Stimulated activated naive CD8-positive, alpha-beta T cell treated with anti-CD3 and anti-CD28 coated beads, Interleukin-15, Interleukin-2, amounts not matched to agents 100 U/mL and 50 U/mL, for 24 hours (primary cell): ENCODE data around the gene DNAH5.

Experiments
- ATAC-seq: fragments of 150-1000 bp; cut with Tn5 transposase; one replicate; pipeline ENCODE4 v1.10.0; 2021
- DNase-seq: peaks from one replicate; pipeline ENCODE4 v3.0.0; 2021

DNAH5 gene

DNA sequence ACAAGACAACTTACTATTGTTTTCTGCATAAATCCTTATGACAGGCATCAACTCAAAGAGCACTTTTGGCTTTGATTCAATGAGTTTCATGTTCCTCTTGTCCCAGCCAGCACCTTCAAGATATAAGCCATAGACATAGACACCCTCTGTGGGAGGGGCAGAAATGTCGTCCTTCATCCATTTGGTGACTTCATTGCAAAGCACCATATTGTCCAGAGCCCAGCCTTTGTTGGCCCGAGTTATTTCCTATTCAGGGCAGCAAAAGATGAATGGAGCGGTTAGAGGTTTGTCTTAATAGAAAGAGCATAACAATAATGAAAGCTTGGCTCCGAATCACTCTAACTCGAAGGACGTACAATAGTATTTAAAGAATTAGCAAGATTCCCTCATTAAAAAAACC lies 243.9 kb downstream of the DNAH5 start:
- ATAC-seq = no peak
- DNase-seq = no peak

DNA sequence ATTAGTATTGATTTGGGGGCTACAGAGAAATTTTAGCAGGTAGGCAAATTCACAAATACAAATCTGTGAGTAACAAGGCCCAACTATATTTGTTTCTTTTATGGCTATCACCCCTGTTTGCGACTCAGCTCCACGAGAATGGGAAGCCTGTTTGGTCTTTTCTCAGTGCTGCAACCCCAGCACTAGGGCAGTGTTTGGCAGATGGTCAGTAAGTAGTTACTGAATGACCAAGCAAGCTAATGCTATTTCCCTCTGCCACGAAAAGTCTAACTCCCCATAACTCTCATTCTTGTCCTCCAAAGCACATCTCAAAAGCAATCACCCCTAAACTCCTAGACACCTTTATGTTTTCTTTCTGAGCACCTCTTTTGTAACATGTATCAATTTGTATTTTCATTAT lies 245.6 kb downstream of the DNAH5 start:
- DNase-seq = no peak
- no peak for ATAC-seq

DNA sequence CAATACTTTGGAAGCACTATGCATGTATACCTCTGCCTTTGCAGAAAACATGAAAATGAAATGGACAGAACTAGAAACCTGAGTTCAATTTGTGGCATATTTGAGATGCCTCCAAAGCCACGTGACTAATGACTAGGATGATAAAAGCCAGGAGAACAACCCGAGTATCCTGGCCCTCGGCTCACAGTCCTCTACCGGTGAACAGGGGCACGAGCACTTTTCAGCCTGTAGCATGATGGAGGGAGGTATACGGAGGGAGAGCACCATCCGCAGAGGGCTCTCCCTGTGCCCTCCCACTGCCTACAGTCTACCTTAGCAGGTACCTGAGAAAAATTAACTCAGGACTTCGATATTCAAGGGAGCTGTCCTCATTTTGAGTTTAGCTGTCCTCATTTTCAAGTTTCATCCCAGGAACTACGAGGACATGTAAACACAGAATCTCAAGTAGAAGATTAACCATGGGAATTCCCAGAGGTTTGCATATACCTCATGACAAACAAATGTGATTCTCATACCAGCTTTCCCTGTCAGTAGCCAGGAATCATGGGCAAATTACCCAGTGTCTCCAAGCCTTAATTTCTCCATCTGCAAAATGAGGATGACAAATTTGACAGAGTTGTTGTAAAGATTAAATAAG lies 249.3 kb downstream of the DNAH5 start:
- DNase-seq (no peak), ATAC-seq (no peak)

DNA sequence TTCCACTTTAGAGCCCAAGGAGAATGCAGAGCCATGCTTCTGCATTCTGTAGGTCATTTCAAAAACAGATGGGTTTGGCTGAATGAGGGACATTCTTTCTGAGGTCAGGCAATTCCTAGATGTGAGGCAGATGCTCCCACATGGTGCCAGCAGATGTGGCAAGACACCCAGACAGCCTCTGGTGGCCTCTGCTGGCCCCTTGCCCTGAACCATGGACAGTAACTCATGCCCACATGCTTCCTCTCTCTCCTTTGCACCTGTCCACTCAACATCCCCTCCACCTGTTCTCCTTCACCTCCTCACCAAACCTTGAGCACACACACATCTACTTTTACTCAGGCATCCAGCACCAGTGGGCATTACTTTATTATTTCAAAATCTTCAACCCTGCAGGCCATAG lies 252.3 kb downstream of the DNAH5 start:
- ATAC-seq = no peak
- DNase-seq = no peak

DNA sequence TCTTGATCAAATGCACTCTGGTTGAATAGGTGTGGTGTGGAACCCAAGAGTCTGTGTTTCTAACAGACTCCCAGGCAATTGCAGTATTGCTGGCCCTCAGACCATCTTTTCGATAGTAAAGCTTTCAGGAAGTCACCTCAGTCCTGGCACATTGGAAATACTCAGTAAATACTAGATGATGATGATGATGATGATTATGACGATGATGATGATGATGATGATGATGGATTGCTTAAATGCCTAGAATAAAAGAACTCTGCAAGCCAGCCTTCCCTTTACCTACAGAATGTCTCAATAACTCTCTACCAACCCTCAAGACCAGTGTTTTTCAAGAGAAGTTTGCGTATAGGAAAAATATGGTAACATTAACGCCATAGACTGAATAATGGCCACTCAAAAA lies 268.0 kb downstream of the DNAH5 start:
- no peak for DNase-seq
- no peak for ATAC-seq

DNA sequence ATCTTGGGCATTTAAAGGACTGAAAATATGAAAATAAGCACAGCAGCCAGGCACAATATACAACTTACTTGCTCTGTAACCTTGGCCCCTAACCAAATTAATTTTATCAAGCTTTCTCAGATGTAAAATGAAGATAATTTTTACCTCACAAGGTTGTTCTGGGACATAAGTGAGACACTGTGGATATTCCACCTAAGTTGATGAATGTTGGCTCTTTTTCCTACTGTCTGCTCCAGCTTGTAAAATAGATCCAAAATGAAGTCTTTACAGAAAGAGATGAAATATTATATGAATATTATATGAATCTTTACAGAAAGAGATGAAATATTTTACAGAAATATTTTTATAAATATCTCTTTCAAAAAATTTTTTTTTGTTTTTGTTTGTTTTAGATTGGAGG lies 270.1 kb downstream of the DNAH5 start:
- DNase-seq (no peak), ATAC-seq (no peak)

DNA sequence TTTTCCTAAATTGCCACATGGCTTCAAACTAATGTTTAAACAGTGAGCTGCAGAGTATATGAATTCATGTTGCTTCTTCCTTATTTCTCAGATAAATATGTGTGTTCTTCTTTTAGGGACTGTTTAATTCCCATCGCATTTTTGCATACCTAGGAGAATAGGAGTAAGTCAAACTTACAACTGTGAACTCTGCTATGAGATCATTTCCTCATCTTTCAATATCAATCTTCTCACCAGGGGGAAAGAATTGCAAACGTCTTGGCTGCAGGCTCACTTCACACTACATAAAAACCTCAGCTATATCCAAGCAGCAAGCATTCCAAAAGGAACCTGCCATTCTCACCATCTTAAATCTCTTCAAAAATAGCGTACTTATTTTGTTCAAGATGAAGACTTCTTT lies 271.0 kb downstream of the DNAH5 start:
- no peak for DNase-seq
- ATAC-seq = no peak

DNA sequence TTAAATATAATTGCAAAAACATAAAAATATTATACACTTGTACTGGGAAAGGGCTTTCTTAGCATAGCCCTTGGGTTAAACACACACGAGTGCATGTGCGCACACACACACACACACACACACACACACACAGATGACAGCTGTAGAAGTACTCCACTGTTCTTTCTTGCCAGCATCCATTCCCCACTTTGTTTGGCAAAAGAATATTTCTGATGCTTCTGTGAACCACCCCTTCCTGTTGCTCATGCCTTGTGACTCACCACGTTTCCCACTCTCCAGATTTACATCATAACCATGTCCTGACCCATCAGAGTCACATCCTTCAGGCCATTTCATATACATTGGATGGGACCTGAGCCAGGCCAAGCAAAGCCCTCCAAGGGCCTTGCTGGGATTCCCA lies 280.1 kb downstream of the DNAH5 start:
- ATAC-seq = no peak

DNA sequence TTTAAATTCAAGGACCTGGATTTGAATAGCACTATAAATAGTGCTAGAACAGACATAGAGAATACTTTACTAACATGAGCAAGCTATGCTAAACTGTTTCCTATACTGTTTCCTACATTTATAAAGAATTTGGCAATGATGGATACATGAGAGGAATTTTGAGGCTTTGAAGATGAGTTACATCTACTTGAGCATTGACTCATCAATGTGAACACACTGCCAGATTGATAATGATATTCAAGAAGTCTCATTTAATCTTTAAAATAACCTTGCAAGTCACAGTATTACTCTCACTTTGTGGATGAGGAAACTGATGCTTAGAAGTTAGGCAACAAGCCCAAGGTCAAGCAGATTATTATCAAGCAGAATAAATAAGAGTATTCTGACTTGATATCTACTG lies 281.9 kb downstream of the DNAH5 start:
- DNase-seq = no peak
- ATAC-seq = no peak

More for the DNA sequence above, 280.1 kb downstream of the DNAH5 start:
- no peak for DNase-seq

DNA sequence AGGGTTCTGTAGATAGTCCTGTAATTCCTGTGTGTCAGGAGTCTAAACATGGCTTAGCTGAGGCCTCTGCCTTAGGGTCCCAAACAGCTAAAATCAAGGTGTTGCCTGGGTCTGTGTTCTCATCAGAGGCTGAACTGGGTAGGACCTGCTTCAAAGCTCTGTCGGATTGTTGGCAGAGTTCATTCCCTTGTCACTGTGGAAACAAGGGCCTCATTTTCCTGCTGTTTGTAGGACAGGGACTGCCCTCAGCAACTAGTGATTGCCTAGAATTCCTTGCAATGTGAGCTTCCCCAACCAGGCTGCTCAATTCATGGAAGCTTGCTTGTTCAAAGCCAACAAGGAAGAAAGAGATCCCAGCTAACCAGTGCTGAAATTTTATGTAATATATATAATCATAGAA lies 283.2 kb downstream of the DNAH5 start:
- DNase-seq (no peak), ATAC-seq (no peak)

DNA sequence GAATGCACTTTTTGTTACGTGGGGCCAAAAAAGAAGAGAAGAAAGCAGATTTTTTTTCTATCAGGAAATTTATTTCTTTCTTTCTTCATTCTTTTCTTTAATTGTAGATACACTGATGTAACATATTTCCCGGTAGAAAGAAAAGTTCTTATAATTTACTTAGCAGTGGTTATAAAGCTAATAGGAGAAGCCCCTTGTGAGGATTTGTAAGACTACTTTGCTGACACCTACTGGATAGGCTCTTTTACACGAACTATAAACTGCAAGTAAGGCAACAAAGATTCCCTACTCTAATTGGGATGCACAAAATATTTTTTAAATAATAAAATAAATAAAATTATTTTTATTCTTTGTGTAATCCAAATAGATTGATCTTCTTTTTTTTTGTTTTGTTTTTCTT lies 284.4 kb downstream of the DNAH5 start:
- no peak for ATAC-seq
- no peak for DNase-seq

DNA sequence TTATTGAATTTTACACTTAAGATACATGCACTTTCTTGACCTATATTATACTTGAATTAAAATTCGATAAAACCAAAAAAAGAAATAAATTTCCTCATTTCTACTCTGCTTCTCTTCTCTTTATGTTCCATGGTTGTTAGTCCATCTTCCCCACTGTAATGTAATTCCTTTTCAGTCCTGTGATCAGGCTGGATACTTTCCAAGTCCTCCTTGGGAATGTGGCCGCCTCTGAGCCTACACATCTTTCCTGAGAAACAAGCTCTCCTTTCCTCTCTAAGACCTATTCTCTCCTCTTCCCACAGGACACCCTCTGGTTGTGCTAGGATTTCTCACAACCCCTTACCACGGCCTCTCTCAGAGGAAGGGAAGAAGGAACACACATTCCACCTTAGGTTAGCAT lies 285.1 kb downstream of the DNAH5 start:
- no peak for DNase-seq
- no peak for ATAC-seq

DNA sequence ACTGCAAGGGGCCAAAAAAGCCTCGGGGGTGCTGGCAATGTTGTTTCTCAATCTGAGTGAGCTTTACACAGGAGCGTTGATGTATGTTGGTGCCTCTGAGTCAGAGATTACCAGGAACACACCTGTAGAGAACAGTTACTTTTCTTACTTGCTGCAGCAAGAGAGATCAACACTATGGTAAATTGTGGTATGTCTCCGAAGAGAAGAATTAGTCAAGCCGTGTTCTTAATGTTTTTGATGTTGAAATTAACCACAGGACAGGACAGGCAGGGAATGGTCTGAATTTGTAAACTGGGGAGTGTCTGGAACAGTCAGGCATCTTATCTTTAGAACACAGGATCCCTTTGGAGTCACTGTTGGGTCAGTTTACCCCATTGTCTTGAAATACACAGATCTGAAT lies 285.7 kb downstream of the DNAH5 start:
- no peak for ATAC-seq
- no peak for DNase-seq

DNA sequence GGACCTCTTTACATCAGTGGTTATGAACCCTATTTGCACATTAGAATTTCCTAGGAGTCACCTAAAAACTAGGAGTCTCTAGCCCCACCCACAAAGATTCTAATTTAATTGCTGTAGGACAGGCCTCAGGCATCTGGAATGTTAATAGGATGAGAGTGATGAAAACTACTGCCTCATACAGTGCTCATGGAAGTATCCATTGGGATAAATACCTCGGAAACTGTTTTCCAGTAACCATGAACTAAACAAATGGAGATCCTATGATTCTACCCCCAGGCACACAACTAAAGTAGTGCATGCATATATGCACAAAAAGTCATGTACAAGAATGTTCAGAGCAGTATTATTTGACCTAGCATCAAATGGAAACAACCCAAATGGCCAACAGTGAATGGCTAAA lies 286.3 kb downstream of the DNAH5 start:
- no peak for DNase-seq

DNA sequence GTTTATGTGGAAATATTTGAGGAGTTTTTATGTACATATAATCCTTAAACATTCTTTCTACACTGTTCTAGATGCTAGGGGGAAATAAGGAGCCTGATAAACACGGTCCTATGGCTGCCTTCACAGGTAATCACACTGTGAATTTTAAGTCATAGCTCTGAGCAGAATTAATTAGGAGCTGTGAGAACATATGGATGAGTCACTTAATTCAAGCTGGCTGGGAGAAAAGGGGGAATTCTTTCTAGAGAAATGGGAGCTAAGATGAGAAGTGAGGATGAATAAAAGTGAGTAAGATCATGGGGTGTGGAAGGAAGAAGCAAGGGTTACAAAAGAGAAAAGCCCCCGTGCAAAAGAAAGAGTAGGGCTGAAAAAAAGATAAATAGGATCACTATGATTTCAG lies 290.8 kb downstream of the DNAH5 start:
- ATAC-seq = no peak
- DNase-seq = no peak

More for the DNA sequence above, 286.3 kb downstream of the DNAH5 start:
- ATAC-seq = no peak

DNA sequence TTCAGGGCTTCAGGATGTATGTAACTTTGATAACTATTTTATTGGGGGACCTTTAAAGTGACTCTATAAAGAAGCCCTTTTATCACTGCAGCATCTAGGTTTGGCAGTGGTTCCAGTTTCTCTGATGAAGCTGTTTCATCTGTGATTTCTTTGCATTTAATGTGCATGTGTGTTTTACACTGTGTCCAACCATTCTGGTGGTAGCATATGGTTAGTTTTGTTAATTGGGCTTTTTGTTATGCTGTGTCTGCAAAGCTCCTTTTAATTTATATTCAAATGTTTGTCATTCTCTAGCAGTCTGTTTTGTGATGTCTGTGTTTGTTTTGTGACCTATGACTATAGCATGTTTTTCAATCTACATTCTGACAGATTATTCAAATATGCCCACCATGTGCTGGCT lies 294.8 kb downstream of the DNAH5 start:
- no peak for DNase-seq
- no peak for ATAC-seq

DNA sequence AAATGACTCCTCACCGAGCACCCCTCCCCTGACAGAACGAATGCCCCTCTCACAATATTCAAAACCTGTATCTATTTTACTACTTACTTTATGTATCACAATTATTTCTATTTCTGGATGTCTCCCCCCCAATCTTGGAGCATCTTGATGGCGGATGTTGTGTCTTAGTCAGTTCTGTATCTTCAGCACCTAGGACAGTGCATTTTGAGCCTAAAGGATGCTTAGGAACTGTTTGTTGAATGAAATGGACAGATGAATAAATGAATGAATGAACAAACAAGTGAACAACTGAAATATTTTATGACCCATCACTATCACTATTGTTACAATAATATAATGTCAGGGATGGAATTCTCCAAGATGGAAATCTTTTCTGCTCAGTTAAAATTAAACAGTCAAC lies 295.7 kb downstream of the DNAH5 start:
- DNase-seq = no peak
- ATAC-seq = no peak

DNA sequence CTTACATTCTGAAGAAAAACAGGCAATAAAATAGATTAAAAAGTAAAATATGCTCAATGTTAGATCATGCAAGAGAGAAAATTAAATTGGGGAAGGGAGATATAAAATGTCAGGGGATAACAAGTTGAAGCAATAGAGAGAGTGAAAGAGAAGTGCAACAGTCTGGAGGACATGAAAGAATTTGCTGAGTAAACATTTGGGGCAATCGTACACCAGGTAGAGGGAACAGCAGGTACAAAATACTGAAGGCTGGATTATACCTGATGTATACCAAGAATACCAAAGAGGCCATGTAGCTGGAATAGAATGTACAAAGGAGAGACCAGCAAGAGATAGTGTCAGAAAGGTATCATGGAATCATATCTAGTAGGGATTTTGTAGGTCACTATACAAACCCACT lies 300.8 kb downstream of the DNAH5 start:
- DNase-seq = no peak

DNA sequence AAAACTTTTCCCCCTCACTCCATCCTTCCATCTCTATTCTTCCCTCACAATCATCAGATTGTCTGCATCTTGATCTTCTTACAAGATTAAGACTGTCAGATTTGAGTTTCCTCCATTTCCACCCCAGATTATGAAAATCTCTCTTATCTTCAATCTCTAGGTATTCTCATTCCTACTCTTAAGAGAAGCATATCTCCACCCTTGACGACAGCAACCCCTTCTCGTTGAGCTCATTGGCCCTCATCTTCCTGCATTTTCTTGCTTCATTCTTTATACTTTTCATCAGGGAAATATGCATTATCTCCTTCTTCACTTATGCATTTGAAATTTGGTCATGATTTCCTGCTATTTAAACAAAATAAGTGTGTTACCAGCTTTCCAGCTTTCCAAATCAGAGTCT lies 301.3 kb downstream of the DNAH5 start:
- DNase-seq (no peak), ATAC-seq (no peak)

More for the DNA sequence above, 300.8 kb downstream of the DNAH5 start:
- ATAC-seq = no peak
